OCI-LY7 (cell line): ENCODE results near the gene PHACTR1. TPM values are rescaled to one million over a fixed set of nuclear protein-coding genes. Genes with fewer than 3 reads are reported as not detected.
"Not testable (repeated sequence)": the region's sequence is repeated elsewhere in the genome, so short reads cannot be mapped to it uniquely, and the experiment has no call there.

Source experiments
- BruUV-seq: library from RNA; stranded (reverse); fragments of 400-500 nt; replicated peaks from 2 replicates; lab custom pipeline; 2021; lab: Mats Ljungman, UMichigan
- CTCF ChIA-PET: fragments of 300-600 bp; sonication (Branson Sonifier 250); formaldehyde crosslinking; loops from one replicate; lab custom pipeline; 2022; ENCODE audit warnings: antibody characterized with exemption; ENCODE audit not compliant: unreplicated experiment; lab: Charles Lee
- POLR2A ChIA-PET: fragments of 300-600 bp; sonication (Branson Sonifier 250); formaldehyde crosslinking; loops from one replicate; lab custom pipeline; 2022; ENCODE audit warnings: antibody characterized with exemption; lab: Charles Lee
- DNase-seq: peaks from one replicate; pipeline ENCODE4 v3.0.0-alpha.2; 2015; ENCODE audit warnings: low spot score
- H2AFZ ChIP-seq: fragments of 200-600 bp; sonication (generic), shearing (Covaris generic); 2 replicates; pipeline ENCODE4 v1.6.1; 2014; ENCODE audit warnings: mild to moderate bottlenecking, antibody characterized with exemption, low read length, moderate library complexity
- H3K27ac ChIP-seq: fragments of 200-600 bp; sonication (generic); 2 replicates; pipeline ENCODE4 v1.5.1; 2014; ENCODE audit warnings: mixed run types, low read depth, mild to moderate bottlenecking, moderate library complexity, low read length, inconsistent platforms; ENCODE audit not compliant: poor library complexity, severe bottlenecking
- H3K36me3 ChIP-seq: fragments of 200-600 bp; sonication (generic); 2 replicates; pipeline ENCODE4 v1.6.1; 2014; ENCODE audit warnings: mild to moderate bottlenecking, antibody characterized with exemption, low read length, moderate library complexity, mixed read lengths; ENCODE audit not compliant: insufficient read depth
- H3K4me1 ChIP-seq: fragments of 200-600 bp; sonication (generic); 2 replicates; pipeline ENCODE4 v1.5.1; 2014; ENCODE audit warnings: mild to moderate bottlenecking, low read length; ENCODE audit not compliant: insufficient read depth, poor library complexity, severe bottlenecking
- H3K4me2 ChIP-seq: fragments of 200-600 bp; sonication (generic); 2 replicates; pipeline ENCODE4 v1.6.1; 2014; ENCODE audit warnings: mild to moderate bottlenecking, low read length
- H3K4me3 ChIP-seq: fragments of 200-600 bp; sonication (generic); 2 replicates; pipeline ENCODE4 v1.5.1; 2014; ENCODE audit warnings: mild to moderate bottlenecking, low read depth, low read length; ENCODE audit not compliant: poor library complexity, severe bottlenecking
- H3K79me2 ChIP-seq: fragments of 200-600 bp; sonication (generic); 2 replicates; pipeline ENCODE4 v1.6.1; 2016; ENCODE audit warnings: low read depth, mild to moderate bottlenecking, low read length, moderate library complexity, mixed read lengths; ENCODE audit not compliant: insufficient read depth
- H3K9me2 ChIP-seq: fragments of 200-600 bp; sonication (generic); 2 replicates; pipeline ENCODE4 v1.6.1; 2016; ENCODE audit warnings: mild to moderate bottlenecking, low read length, mixed read lengths; ENCODE audit not compliant: insufficient read depth
- H3K9me3 ChIP-seq: fragments of 200-600 bp; sonication (generic); 2 replicates; pipeline ENCODE4 v1.6.1; 2014; ENCODE audit warnings: mild to moderate bottlenecking, mixed run types, low read length, mixed read lengths
- H4K20me1 ChIP-seq: fragments of 200-600 bp; sonication (generic); 2 replicates; pipeline ENCODE4 v1.6.1; 2014; ENCODE audit warnings: mild to moderate bottlenecking, antibody characterized with exemption, low read length, moderate library complexity, mixed read lengths; ENCODE audit not compliant: insufficient read depth
- CTCF ChIP-seq: fragments of 200-600 bp; sonication (generic); conservative IDR thresholded peaks from 2 replicates; pipeline ENCODE4 v1.5.1; 2014; ENCODE audit warnings: mild to moderate bottlenecking, antibody characterized with exemption, low read length, moderate library complexity, mixed read lengths
- EZH2phosphoT487 ChIP-seq: fragments of 200-600 bp; sonication (generic); IDR thresholded peaks from 2 replicates; pipeline ENCODE4 v1.6.1; 2018; ENCODE audit warnings: low read depth, borderline replicate concordance, mild to moderate bottlenecking, mixed run types, antibody characterized with exemption, low read length, moderate library complexity, mixed read lengths
- intact Hi-C: fragments of 100-400 bp; cut with micrococcal nuclease; formaldehyde crosslinking; loops from one replicate; pipeline ENCODE4 v1.10.0; 2022; ENCODE audit not compliant: unreplicated experiment
- total RNA-seq, 2 experiments: library from RNA; depleted of rRNA in 1 of 2; stranded (reverse); fragments of >200 nt in 1 of 2; shearing (Covaris generic) in 1 of 2; gene quantifications; 2 replicates each; pipeline ENCODE4 v1.2.3, GENCODE V29; 2014 to 2022

Gene PHACTR1
- total RNA-seq, 2 experiments from 2014 or later: 25.1 to 46.6 TPM

- no peak for DNase-seq
- BruUV-seq: no TSS peak
- POLR2A ChIA-PET: no interaction called here
These were observed 12.9 kb downstream of the PHACTR1 start for GRCh38 chr6:12729467-12729866.

GRCh38 chr6:12730809-12731208 is 14.2 kb downstream of the PHACTR1 start:
- H2AFZ ChIP-seq, H3K4me1 ChIP-seq, H3K9me2 ChIP-seq, H3K9me3 ChIP-seq, H3K36me3 ChIP-seq, CTCF ChIA-PET, DNase-seq, intact Hi-C loops, BruUV-seq, H3K79me2 ChIP-seq, H4K20me1 ChIP-seq, H3K4me3 ChIP-seq, H3K4me2 ChIP-seq, H3K27ac ChIP-seq: not testable (repeated sequence)
- POLR2A ChIA-PET: interaction anchor here (0.7 kb wide), 1 partner anchor 102 kb away, joined by 4 read pairs; no protein-coding TSS in a partner anchor

More at GRCh38 chr6:12729467-12729866, 12.9 kb downstream of the PHACTR1 start:
- no peaks in the 10 kb centered on the region for H3K9me2 ChIP-seq
- H2AFZ ChIP-seq: no peak overlapping the region
- intact Hi-C loops: no loop called here
- H3K4me3 ChIP-seq: no peak overlapping the region
- H3K79me2 ChIP-seq: no peaks in the 10 kb centered on the region
- no peak overlapping the region for H3K27ac ChIP-seq
- H3K9me3 ChIP-seq: no peaks in the 10 kb centered on the region
- no peaks in the 10 kb centered on the region for H3K4me1 ChIP-seq
- no peaks in the 10 kb centered on the region for H3K36me3 ChIP-seq
- no peaks in the 10 kb centered on the region for H4K20me1 ChIP-seq
- TF ChIP-seq EZH2phosphoT487: no peak
- TF ChIP-seq CTCF: no peak
- CTCF ChIA-PET: no interaction called here
- no peak overlapping the region for H3K4me2 ChIP-seq

GRCh38 chr6:12733876-12734275 is 17.3 kb downstream of the PHACTR1 start:
- TF ChIP-seq CTCF (no peak), EZH2phosphoT487 (no peak)
- Histone ChIP-seq H3K27ac (no peak overlapping the region), H3K4me1 (no peaks in the 10 kb centered on the region), H3K36me3 (no peaks in the 10 kb centered on the region), H3K4me3 (no peak overlapping the region), H3K4me2 (no peak overlapping the region), H2AFZ (no peak overlapping the region), H3K79me2 (no peaks in the 10 kb centered on the region), H3K9me2 (no peaks in the 10 kb centered on the region), H3K9me3 (no peaks in the 10 kb centered on the region), H4K20me1 (no peaks in the 10 kb centered on the region)
- DNase-seq: no peak
- ChIA-PET POLR2A (no interaction called here), CTCF (no interaction called here)
- BruUV-seq: no TSS peak
- intact Hi-C loops: no loop called here
